SK-N-SH treated with all-trans-retinoic acid at 6 μM for 48 hours (cell line): ENCODE measurements around the gene EPHA8.

Experiments used
- ARNTL ChIP-seq: fragments of 450-650 bp; formaldehyde crosslinking; IDR thresholded peaks from 2 replicates; pipeline ENCODE4 v1.5.0; 2020; ENCODE audit warnings: low read depth, mild to moderate bottlenecking, moderate library complexity, borderline replicate concordance
- BACH2 ChIP-seq: fragments of 250-450 bp; sonication (Bioruptor Pico); IDR thresholded peaks from 2 replicates; pipeline ENCODE4 v1.9.0; 2021; ENCODE audit warnings: mild to moderate bottlenecking, borderline replicate concordance
- CSDC2 ChIP-seq: fragments of 250-450 bp; sonication (Bioruptor Pico); IDR thresholded peaks from 2 replicates; pipeline ENCODE4 v1.5.0; 2020; ENCODE audit warnings: mild to moderate bottlenecking, moderate library complexity
- ESRRG ChIP-seq: fragments of 250-450 bp; sonication (Bioruptor Pico); IDR thresholded peaks from 2 replicates; pipeline ENCODE4 v1.6.1; 2021; ENCODE audit warnings: mild to moderate bottlenecking
- POU6F1 ChIP-seq: fragments of 250-450 bp; sonication (Bioruptor Pico); IDR thresholded peaks from 2 replicates; pipeline ENCODE4 v1.8.0; 2021; ENCODE audit warnings: low read depth, mild to moderate bottlenecking, moderate library complexity, borderline replicate concordance
- PPARA ChIP-seq: fragments of 250-450 bp; sonication (Bioruptor Pico); IDR thresholded peaks from 2 replicates; pipeline ENCODE4 v1.5.0; 2020; ENCODE audit warnings: mild to moderate bottlenecking, borderline replicate concordance
- ZFP3 ChIP-seq: fragments of 250-450 bp; sonication (Bioruptor Pico); IDR thresholded peaks from 2 replicates; pipeline ENCODE4 v1.5.0; 2020; ENCODE audit warnings: mild to moderate bottlenecking, moderate library complexity
- ZFP30 ChIP-seq: fragments of 450-650 bp; formaldehyde crosslinking; IDR thresholded peaks from 2 replicates; pipeline ENCODE4 v1.5.0; 2022; ENCODE audit warnings: mild to moderate bottlenecking, moderate library complexity
- ZNF565 ChIP-seq: fragments of 450-650 bp; formaldehyde crosslinking; conservative IDR thresholded peaks from 2 replicates; pipeline ENCODE4 v1.5.0; 2020; ENCODE audit warnings: low read depth, mild to moderate bottlenecking, moderate library complexity
- ZNF8 ChIP-seq: fragments of 450-650 bp; formaldehyde crosslinking; IDR thresholded peaks from 2 replicates; pipeline ENCODE4 v1.5.0; 2020; ENCODE audit warnings: mild to moderate bottlenecking, moderate library complexity
- TF ChIP-seq, protein P1 (sequence below): fragments of 250-450 bp; sonication (Bioruptor Pico); IDR thresholded peaks from 2 replicates; pipeline ENCODE4 v1.8.0; 2020; ENCODE audit warnings: mild to moderate bottlenecking, moderate library complexity, borderline replicate concordance

DNA sequence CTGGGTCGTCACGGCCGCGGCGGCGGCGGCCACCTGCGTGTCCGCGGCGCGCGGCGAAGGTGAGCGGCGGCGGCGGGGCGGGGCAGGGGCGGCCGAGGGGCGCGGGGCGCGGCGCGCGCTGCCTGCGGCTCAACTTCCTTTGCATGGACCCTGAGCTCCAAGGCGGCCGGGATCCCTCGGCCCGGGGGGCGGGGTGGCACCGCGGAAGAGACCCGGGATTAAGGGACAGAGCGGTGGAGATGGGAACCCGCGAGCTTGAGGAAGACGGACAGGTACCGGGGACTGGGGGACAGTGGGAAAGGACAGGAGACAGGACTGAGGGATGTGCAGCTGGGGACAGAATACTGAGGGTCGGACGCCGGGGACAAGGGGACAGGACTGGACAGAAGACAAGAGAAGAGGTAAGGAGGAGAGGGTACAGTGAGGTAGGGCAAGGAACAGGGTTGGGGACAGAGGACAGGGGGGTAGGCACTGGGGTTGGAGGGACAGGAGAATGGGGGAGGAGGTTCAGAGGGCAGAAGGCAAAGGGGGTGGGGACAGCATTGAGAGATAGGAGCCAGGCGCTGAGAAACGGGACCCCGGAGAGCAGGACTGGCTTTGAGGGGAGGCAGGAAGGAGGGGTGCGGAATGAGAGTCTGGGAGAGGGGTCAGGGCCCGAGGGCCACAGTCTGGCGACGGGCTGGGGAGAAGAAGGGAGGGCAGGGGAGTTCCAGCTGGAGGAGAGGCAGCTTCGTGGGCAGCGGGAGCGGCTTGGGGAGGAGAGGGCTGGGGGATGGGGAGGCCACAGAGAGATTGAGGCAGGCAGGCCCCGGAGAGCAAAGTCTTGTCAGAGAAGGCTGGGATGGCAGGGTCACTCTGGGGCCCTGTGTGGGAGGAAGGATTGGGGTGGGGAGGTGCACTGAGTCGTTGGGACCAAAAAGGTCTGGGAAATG lies 648 bp downstream of the EPHA8 start:
- TF ChIP-seq ZFP30 (CRISPR knock-in tag) (no peak), BACH2 (no peak), CSDC2 (CRISPR knock-in tag) (no peak), ZNF8 (CRISPR knock-in tag) (no peak), PPARA (CRISPR knock-in tag) (no peak), ARNTL (CRISPR knock-in tag) (no peak), ZNF565 (CRISPR knock-in tag) (no peak), ZFP3 (CRISPR knock-in tag) (no peak), ESRRG (CRISPR knock-in tag) (no peak), POU6F1 (CRISPR knock-in tag) (no peak)
- TF ChIP-seq, protein P1, sequence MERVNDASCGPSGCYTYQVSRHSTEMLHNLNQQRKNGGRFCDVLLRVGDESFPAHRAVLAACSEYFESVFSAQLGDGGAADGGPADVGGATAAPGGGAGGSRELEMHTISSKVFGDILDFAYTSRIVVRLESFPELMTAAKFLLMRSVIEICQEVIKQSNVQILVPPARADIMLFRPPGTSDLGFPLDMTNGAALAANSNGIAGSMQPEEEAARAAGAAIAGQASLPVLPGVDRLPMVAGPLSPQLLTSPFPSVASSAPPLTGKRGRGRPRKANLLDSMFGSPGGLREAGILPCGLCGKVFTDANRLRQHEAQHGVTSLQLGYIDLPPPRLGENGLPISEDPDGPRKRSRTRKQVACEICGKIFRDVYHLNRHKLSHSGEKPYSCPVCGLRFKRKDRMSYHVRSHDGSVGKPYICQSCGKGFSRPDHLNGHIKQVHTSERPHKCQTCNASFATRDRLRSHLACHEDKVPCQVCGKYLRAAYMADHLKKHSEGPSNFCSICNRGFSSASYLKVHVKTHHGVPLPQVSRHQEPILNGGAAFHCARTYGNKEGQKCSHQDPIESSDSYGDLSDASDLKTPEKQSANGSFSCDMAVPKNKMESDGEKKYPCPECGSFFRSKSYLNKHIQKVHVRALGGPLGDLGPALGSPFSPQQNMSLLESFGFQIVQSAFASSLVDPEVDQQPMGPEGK (CRISPR knock-in tag) = no peak
